C4-2B (cell line): Measurements from ENCODE around the gene RNF133.

Experiments
- H3K27ac ChIP-seq: fragments of 450-650 bp; 2 replicates; pipeline ENCODE4 v1.5.1; 2017
- CTCF ChIP-seq: fragments of 450-650 bp; conservative IDR thresholded peaks from 2 replicates; pipeline ENCODE4 v1.5.1; 2017; ENCODE audit warnings: mild to moderate bottlenecking
- ZFX ChIP-seq: fragments of 450-650 bp; IDR thresholded peaks from 2 replicates; pipeline ENCODE4 v1.6.1; 2017

The RNF133 gene

GRCh38 chr7:122677149-122677548 lies 21.8 kb downstream of the RNF133 start:
- TF ChIP-seq CTCF, result no peak
- no peak for TF ChIP-seq ZFX
- no peak overlapping the region; the same call in 1 of the 2 replicates for H3K27ac ChIP-seq

GRCh38 chr7:122676466-122676865 lies 22.5 kb downstream of the RNF133 start:
- no peak overlapping the region for H3K27ac ChIP-seq
- TF ChIP-seq CTCF, result no peak
- no peak for TF ChIP-seq ZFX

- TF ChIP-seq CTCF (no peak), ZFX (no peak)
- H3K27ac ChIP-seq, result no peak overlapping the region
Observed at GRCh38 chr7:122675621-122676020, 23.3 kb downstream of the RNF133 start.

- TF ChIP-seq ZFX (no peak), CTCF (no peak)
- H3K27ac ChIP-seq, result peak overlapping the region; percentile 48; the same call in 1 of the 2 replicates
Observed at GRCh38 chr7:122675011-122675410, 23.9 kb downstream of the RNF133 start.

GRCh38 chr7:122674502-122674901 lies 24.4 kb downstream of the RNF133 start:
- H3K27ac ChIP-seq, result peak overlapping the region; percentile 61
- TF ChIP-seq ZFX, result no peak
- TF ChIP-seq CTCF, result no peak

- peak overlapping the region; percentile 61 for H3K27ac ChIP-seq
- TF ChIP-seq ZFX, result no peak
Observed at GRCh38 chr7:122673951-122674350, 25.0 kb downstream of the RNF133 start.

- no peak for TF ChIP-seq CTCF
- no peak for TF ChIP-seq ZFX
- H3K27ac ChIP-seq, result no peak overlapping the region
Observed at GRCh38 chr7:122672536-122672935, 26.4 kb downstream of the RNF133 start.

- no peak for TF ChIP-seq CTCF
- H3K27ac ChIP-seq, result no peak overlapping the region
Observed at GRCh38 chr7:122663733-122664132, 35.2 kb downstream of the RNF133 start.
